GM23338 (cell line): ENCODE data around the gene ARF6. TPM values are rescaled to one million over a fixed set of nuclear protein-coding genes. Genes with fewer than 3 reads are reported as not detected.

ENCODE experiments used
- ATAC-seq: fragments of 200-7000 bp; cut with Tn5 transposase; 3 replicates; pipeline ENCODE4 v1.9.1; 2020
- DNase-seq: peaks from one replicate; pipeline ENCODE4 v3.0.0-alpha.2; 2015; ENCODE audit warnings: low spot score
- H2AFZ ChIP-seq: fragments of 200-600 bp; sonication (generic); 2 replicates; pipeline ENCODE4 v1.8.0; 2016; ENCODE audit warnings: antibody characterized with exemption, mild to moderate bottlenecking, moderate library complexity
- H3F3A ChIP-seq: fragments of 200-600 bp; sonication (generic); replicated peaks from 2 replicates; pipeline ENCODE4 v1.8.0; 2017; ENCODE audit warnings: antibody characterized with exemption, mixed run types, low read depth
- H3K27ac ChIP-seq: fragments of 200-600 bp; sonication (generic); 2 replicates; pipeline ENCODE4 v1.6.1; 2016; ENCODE audit warnings: low read depth
- H3K27me3 ChIP-seq: fragments of 200-600 bp; sonication (generic); 2 replicates; pipeline ENCODE4 v1.8.0; 2016; ENCODE audit warnings: mild to moderate bottlenecking, mixed run types, moderate library complexity; ENCODE audit not compliant: insufficient read depth
- H3K36me3 ChIP-seq: fragments of 200-600 bp; sonication (generic); 2 replicates; pipeline ENCODE4 v1.8.0; 2016; ENCODE audit warnings: mild to moderate bottlenecking; ENCODE audit not compliant: insufficient read depth
- H3K4me1 ChIP-seq: fragments of 200-600 bp; sonication (generic); 2 replicates; pipeline ENCODE4 v1.8.0; 2016; ENCODE audit warnings: mild to moderate bottlenecking, moderate library complexity; ENCODE audit not compliant: insufficient read depth
- H3K4me2 ChIP-seq: fragments of 200-600 bp; sonication (generic); 2 replicates; pipeline ENCODE4 v1.7.1; 2017; ENCODE audit warnings: mixed run types
- H3K4me3 ChIP-seq: fragments of 200-600 bp; sonication (generic); 2 replicates; pipeline ENCODE4 v1.6.1; 2016; ENCODE audit warnings: mixed run types
- H3K79me2 ChIP-seq: fragments of 200-600 bp; sonication (generic); replicated peaks from 2 replicates; pipeline ENCODE4 v1.8.0; 2017; ENCODE audit warnings: mild to moderate bottlenecking; ENCODE audit not compliant: insufficient read depth
- H3K9me2 ChIP-seq: fragments of 200-600 bp; sonication (generic); 2 replicates; pipeline ENCODE4 v1.8.0; 2017; ENCODE audit not compliant: insufficient read depth
- H4K20me1 ChIP-seq: fragments of 200-600 bp; sonication (generic); replicated peaks from 2 replicates; pipeline ENCODE4 v1.8.0; 2017; ENCODE audit warnings: mild to moderate bottlenecking; ENCODE audit not compliant: insufficient read depth
- H3K27ac Mint-ChIP-seq: 2 replicates; pipeline ENCODE4 v1.8.0; 2020; ENCODE audit warnings: inconsistent platforms, mild to moderate bottlenecking, moderate library complexity, mixed read lengths
- H3K27me3 Mint-ChIP-seq: 3 replicates; pipeline ENCODE4 v1.8.0; 2022; ENCODE audit warnings: low read depth, mild to moderate bottlenecking, moderate library complexity, mixed read lengths, inconsistent platforms; ENCODE audit not compliant: insufficient read depth, poor library complexity
- H3K36me3 Mint-ChIP-seq: 3 replicates; pipeline ENCODE4 v1.8.0; 2021; ENCODE audit warnings: low read depth, mild to moderate bottlenecking, inconsistent platforms, moderate library complexity, mixed read lengths
- H3K4me1 Mint-ChIP-seq: 3 replicates; pipeline ENCODE4 v1.8.0; 2020; ENCODE audit warnings: mild to moderate bottlenecking, inconsistent platforms, mixed read lengths
- H3K4me3 Mint-ChIP-seq: 3 replicates; pipeline ENCODE4 v1.8.0; 2021; ENCODE audit warnings: moderate library complexity, mild to moderate bottlenecking, inconsistent platforms, mixed read lengths
- H3K9me3 Mint-ChIP-seq: 3 replicates; pipeline ENCODE4 v1.8.0; 2020; ENCODE audit warnings: moderate library complexity, mild to moderate bottlenecking, inconsistent platforms, mixed read lengths
- CREB1 ChIP-seq: fragments of 250-450 bp; sonication (Bioruptor Pico); IDR thresholded peaks from 2 replicates; pipeline ENCODE4 v1.5.0; 2020; ENCODE audit warnings: low read depth, mild to moderate bottlenecking, moderate library complexity
- EZH2 ChIP-seq: fragments of 200-600 bp; sonication (generic); IDR thresholded peaks from one replicate; pipeline ENCODE4 v1.8.0; 2017; ENCODE audit warnings: antibody characterized with exemption, mild to moderate bottlenecking, low read depth; ENCODE audit not compliant: unreplicated experiment
- EZH2phosphoT487 ChIP-seq: fragments of 200-600 bp; sonication (generic); IDR thresholded peaks from one replicate; pipeline ENCODE4 v1.8.1; 2018; ENCODE audit warnings: antibody characterized with exemption; ENCODE audit not compliant: unreplicated experiment
- JUNB ChIP-seq: IDR thresholded peaks from one replicate; pipeline ENCODE4 v1.6.1; 2016; ENCODE audit warnings: antibody characterized with exemption; ENCODE audit not compliant: unreplicated experiment
- NANOG ChIP-seq: IDR thresholded peaks from 2 replicates; pipeline ENCODE4 v1.6.1; 2016; ENCODE audit warnings: antibody characterized with exemption, borderline replicate concordance
- POLR2AphosphoS5 ChIP-seq: IDR thresholded peaks from 2 replicates; pipeline ENCODE4 v1.6.1; 2016; ENCODE audit warnings: antibody characterized with exemption, low read depth
- STAT1 ChIP-seq: IDR thresholded peaks from one replicate; pipeline ENCODE4 v1.6.1; 2016; ENCODE audit warnings: antibody characterized with exemption; ENCODE audit not compliant: unreplicated experiment
- ZNF114 ChIP-seq: fragments of 250-450 bp; sonication (Bioruptor Pico); IDR thresholded peaks from 2 replicates; pipeline ENCODE4 v1.5.0; 2020; ENCODE audit warnings: mild to moderate bottlenecking, moderate library complexity
- ZNF331 ChIP-seq: fragments of 250-450 bp; sonication (Bioruptor Pico); IDR thresholded peaks from 2 replicates; pipeline ENCODE4 v1.5.0; 2020; ENCODE audit warnings: low read depth, mild to moderate bottlenecking, moderate library complexity
- polyA plus RNA-seq: library from polyadenylated mRNA; unstranded; fragments of >200 nt; fragmentation: Nextera tagmentation; extraction: Ambion mirVana; gene quantifications from 2 replicates; pipeline ENCODE4 v1.2.1, GENCODE V29; 2016
- total RNA-seq: library from RNA; depleted of rRNA; stranded (reverse); fragments of >200 nt; shearing (Covaris generic); gene quantifications from 2 replicates; pipeline ENCODE4 v1.2.3, GENCODE V29; 2014
- TF ChIP-seq, protein P1 (sequence below): IDR thresholded peaks from one replicate; pipeline ENCODE4 v1.6.1; 2018; ENCODE audit warnings: antibody characterized with exemption; ENCODE audit not compliant: unreplicated experiment
- TF ChIP-seq, protein P2 (sequence below): fragments of 250-450 bp; sonication (Bioruptor Pico); IDR thresholded peaks from 2 replicates; pipeline ENCODE4 v1.5.0; 2020; ENCODE audit warnings: mild to moderate bottlenecking, moderate library complexity
- TF ChIP-seq, protein P3 (sequence below), 2 experiments: fragments of 200-600 bp in 1 of 2; sonication (generic) in 1 of 2; conservative IDR thresholded peaks; 2 replicates each; pipeline versions ENCODE4 v1.5.1 to v1.6.1; 2016 to 2017; ENCODE audit warnings: antibody characterized with exemption in 2 of 2, low read depth in 2 of 2, mild to moderate bottlenecking in 2 of 2, moderate library complexity in 1 of 2
- TF ChIP-seq, protein P4 (sequence below): IDR thresholded peaks from 2 replicates; pipeline ENCODE4 v1.6.1; 2016; ENCODE audit warnings: antibody characterized with exemption

Gene ARF6
- total and polyA plus RNA-seq, 2 experiments from 2014 or later: 47.8 to 73.1 TPM

DNA sequence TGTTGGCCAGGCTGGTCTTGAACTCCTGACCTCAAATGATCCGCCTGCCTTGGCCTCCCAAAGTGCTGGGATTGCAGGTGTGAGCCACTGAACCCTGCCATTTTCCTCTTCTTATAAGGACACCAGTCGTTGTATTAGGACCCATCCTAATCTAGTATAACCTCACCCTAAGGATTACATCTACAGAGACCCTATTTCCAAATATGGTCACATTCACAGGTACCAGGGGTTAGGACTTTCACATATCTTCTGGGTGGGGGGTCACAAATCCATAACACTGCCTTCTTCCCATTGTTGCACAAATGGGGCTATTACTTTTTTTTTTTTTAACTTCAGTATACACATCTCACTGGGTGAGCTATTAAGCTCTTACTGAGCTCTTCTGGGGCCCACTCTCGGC, 38.6 kb downstream of the ARF6 start:
- Histone ChIP-seq H3F3A (no peaks in the 10 kb centered on the region), H3K79me2 (no peaks in the 10 kb centered on the region), H3K4me3 (no peak overlapping the region), H3K4me2 (no peak overlapping the region), H3K4me1 (peaks cover 7% of the 10 kb centered on the region; the same call in 1 of the 2 replicates), H3K9me2 (no peaks in the 10 kb centered on the region), H3K27me3 (no peaks in the 10 kb centered on the region), H3K27ac (peak overlapping the region; percentile 47), H3K36me3 (no peaks in the 10 kb centered on the region; the same call in 1 of the 2 replicates), H4K20me1 (no peaks in the 10 kb centered on the region), H2AFZ (no peak overlapping the region)
- DNase-seq (no peak), ATAC-seq (peak; percentile 48)
- Mint-ChIP-seq H3K4me1 (peaks cover 4% of the 10 kb centered on the region), H3K36me3 (peaks cover 3% of the 10 kb centered on the region), H3K27me3 (no peaks in the 10 kb centered on the region), H3K27ac (no peak overlapping the region), H3K4me3 (no peak overlapping the region), H3K9me3 (peaks cover 10% of the 10 kb centered on the region)
- TF ChIP-seq JUNB (no peak), ZNF114 (CRISPR knock-in tag) (no peak), STAT1 (no peak), NANOG (no peak), POLR2AphosphoS5 (no peak), EZH2phosphoT487 (no peak), EZH2 (no peak), CREB1 (CRISPR knock-in tag) (no peak), ZNF331 (CRISPR knock-in tag) (no peak)
- TF ChIP-seq, protein P1, sequence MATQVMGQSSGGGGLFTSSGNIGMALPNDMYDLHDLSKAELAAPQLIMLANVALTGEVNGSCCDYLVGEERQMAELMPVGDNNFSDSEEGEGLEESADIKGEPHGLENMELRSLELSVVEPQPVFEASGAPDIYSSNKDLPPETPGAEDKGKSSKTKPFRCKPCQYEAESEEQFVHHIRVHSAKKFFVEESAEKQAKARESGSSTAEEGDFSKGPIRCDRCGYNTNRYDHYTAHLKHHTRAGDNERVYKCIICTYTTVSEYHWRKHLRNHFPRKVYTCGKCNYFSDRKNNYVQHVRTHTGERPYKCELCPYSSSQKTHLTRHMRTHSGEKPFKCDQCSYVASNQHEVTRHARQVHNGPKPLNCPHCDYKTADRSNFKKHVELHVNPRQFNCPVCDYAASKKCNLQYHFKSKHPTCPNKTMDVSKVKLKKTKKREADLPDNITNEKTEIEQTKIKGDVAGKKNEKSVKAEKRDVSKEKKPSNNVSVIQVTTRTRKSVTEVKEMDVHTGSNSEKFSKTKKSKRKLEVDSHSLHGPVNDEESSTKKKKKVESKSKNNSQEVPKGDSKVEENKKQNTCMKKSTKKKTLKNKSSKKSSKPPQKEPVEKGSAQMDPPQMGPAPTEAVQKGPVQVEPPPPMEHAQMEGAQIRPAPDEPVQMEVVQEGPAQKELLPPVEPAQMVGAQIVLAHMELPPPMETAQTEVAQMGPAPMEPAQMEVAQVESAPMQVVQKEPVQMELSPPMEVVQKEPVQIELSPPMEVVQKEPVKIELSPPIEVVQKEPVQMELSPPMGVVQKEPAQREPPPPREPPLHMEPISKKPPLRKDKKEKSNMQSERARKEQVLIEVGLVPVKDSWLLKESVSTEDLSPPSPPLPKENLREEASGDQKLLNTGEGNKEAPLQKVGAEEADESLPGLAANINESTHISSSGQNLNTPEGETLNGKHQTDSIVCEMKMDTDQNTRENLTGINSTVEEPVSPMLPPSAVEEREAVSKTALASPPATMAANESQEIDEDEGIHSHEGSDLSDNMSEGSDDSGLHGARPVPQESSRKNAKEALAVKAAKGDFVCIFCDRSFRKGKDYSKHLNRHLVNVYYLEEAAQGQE: no peak
- TF ChIP-seq, protein P2, sequence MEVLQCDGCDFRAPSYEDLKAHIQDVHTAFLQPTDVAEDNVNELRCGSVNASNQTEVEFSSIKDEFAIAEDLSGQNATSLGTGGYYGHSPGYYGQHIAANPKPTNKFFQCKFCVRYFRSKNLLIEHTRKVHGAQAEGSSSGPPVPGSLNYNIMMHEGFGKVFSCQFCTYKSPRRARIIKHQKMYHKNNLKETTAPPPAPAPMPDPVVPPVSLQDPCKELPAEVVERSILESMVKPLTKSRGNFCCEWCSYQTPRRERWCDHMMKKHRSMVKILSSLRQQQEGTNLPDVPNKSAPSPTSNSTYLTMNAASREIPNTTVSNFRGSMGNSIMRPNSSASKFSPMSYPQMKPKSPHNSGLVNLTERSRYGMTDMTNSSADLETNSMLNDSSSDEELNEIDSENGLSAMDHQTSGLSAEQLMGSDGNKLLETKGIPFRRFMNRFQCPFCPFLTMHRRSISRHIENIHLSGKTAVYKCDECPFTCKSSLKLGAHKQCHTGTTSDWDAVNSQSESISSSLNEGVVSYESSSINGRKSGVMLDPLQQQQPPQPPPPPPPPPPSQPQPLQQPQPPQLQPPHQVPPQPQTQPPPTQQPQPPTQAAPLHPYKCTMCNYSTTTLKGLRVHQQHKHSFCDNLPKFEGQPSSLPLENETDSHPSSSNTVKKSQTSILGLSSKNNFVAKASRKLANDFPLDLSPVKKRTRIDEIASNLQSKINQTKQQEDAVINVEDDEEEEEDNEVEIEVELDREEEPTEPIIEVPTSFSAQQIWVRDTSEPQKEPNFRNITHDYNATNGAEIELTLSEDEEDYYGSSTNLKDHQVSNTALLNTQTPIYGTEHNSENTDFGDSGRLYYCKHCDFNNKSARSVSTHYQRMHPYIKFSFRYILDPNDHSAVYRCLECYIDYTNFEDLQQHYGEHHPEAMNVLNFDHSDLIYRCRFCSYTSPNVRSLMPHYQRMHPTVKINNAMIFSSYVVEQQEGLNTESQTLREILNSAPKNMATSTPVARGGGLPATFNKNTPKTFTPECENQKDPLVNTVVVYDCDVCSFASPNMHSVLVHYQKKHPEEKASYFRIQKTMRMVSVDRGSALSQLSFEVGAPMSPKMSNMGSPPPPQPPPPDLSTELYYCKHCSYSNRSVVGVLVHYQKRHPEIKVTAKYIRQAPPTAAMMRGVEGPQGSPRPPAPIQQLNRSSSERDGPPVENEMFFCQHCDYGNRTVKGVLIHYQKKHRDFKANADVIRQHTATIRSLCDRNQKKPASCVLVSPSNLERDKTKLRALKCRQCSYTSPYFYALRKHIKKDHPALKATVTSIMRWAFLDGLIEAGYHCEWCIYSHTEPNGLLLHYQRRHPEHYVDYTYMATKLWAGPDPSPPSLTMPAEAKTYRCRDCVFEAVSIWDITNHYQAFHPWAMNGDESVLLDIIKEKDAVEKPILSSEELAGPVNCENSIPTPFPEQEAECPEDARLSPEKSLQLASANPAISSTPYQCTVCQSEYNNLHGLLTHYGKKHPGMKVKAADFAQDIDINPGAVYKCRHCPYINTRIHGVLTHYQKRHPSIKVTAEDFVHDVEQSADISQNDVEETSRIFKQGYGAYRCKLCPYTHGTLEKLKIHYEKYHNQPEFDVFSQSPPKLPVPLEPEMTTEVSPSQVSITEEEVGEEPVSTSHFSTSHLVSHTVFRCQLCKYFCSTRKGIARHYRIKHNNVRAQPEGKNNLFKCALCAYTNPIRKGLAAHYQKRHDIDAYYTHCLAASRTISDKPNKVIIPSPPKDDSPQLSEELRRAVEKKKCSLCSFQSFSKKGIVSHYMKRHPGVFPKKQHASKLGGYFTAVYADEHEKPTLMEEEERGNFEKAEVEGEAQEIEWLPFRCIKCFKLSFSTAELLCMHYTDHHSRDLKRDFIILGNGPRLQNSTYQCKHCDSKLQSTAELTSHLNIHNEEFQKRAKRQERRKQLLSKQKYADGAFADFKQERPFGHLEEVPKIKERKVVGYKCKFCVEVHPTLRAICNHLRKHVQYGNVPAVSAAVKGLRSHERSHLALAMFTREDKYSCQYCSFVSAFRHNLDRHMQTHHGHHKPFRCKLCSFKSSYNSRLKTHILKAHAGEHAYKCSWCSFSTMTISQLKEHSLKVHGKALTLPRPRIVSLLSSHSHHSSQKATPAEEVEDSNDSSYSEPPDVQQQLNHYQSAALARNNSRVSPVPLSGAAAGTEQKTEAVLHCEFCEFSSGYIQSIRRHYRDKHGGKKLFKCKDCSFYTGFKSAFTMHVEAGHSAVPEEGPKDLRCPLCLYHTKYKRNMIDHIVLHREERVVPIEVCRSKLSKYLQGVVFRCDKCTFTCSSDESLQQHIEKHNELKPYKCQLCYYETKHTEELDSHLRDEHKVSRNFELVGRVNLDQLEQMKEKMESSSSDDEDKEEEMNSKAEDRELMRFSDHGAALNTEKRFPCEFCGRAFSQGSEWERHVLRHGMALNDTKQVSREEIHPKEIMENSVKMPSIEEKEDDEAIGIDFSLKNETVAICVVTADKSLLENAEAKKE (CRISPR knock-in tag): no peak
- TF ChIP-seq, protein P3, sequence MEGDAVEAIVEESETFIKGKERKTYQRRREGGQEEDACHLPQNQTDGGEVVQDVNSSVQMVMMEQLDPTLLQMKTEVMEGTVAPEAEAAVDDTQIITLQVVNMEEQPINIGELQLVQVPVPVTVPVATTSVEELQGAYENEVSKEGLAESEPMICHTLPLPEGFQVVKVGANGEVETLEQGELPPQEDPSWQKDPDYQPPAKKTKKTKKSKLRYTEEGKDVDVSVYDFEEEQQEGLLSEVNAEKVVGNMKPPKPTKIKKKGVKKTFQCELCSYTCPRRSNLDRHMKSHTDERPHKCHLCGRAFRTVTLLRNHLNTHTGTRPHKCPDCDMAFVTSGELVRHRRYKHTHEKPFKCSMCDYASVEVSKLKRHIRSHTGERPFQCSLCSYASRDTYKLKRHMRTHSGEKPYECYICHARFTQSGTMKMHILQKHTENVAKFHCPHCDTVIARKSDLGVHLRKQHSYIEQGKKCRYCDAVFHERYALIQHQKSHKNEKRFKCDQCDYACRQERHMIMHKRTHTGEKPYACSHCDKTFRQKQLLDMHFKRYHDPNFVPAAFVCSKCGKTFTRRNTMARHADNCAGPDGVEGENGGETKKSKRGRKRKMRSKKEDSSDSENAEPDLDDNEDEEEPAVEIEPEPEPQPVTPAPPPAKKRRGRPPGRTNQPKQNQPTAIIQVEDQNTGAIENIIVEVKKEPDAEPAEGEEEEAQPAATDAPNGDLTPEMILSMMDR (conservative IDR thresholded peaks at IDR 0.05; ENCODE audit: low read depth in 2 of 2): no peak
- TF ChIP-seq, protein P4, sequence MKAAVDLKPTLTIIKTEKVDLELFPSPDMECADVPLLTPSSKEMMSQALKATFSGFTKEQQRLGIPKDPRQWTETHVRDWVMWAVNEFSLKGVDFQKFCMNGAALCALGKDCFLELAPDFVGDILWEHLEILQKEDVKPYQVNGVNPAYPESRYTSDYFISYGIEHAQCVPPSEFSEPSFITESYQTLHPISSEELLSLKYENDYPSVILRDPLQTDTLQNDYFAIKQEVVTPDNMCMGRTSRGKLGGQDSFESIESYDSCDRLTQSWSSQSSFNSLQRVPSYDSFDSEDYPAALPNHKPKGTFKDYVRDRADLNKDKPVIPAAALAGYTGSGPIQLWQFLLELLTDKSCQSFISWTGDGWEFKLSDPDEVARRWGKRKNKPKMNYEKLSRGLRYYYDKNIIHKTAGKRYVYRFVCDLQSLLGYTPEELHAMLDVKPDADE: no peak
